ENCODE measurements around the gene MED17.
"Not testable (repeated sequence)": the region's sequence is repeated elsewhere in the genome, so short reads cannot be mapped to it uniquely, and the experiment has no call there.

The MED17 gene

DNA sequence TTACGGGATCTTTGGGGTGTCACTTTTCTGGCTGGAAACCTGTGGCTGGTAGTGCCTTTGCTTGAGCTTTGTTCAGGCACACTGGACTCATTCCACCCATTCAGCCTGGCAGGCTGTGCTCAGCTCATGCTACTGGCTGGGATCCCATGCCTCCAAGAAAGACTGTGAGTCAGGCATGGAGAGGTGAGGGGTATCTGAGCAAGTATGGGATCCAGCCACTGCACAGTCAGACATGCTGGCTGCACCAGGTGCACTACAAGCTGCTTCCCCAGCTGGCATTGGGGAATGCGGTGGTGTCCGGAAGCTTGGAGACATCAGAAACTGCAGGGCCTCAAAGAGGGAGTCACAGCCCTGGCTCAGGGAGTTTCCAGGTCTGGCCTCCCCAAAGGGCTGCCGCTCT, 12.0 kb upstream of the MED17 start:
- Mint-ChIP-seq H3K27me3 (no peaks in the 10 kb centered on the region), H3K36me3 (no peaks in the 10 kb centered on the region), H3K27ac (no peak overlapping the region), H3K4me1 (no peaks in the 10 kb centered on the region), H3K9me3 (peaks cover 12% of the 10 kb centered on the region), H3K4me3 (no peak overlapping the region)
- CTCF ChIA-PET, result no interaction called here
- DNase-seq, result no peak

DNA sequence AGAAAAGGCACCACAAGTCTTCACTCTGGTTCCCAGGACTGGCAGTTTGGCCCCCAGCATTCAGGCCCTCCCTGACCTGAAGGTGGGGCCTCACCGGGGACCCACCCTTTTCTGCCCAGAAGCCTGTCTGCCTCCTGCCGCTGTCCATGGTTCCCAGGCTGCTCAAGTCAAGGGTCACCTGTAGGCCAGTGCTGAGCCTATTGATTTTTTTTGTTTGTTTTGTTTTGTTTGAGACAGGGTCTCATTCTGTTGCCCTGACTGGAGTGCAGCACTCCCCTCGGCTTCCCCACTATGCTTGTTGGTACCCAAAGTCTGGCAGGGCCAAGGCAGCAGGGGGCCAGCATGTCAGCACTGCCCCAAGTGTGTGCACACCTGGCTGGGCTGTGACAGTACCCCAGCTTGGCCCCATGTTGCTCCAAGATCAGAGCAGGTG, 11.0 kb upstream of the MED17 start:
- Mint-ChIP-seq H3K9me3 (peaks cover 8% of the 10 kb centered on the region), H3K4me1 (no peaks in the 10 kb centered on the region), H3K36me3 (no peaks in the 10 kb centered on the region), H3K27me3 (no peaks in the 10 kb centered on the region), H3K27ac (no peak overlapping the region), H3K4me3 (no peak overlapping the region)
- CTCF ChIA-PET, result no interaction called here
- DNase-seq, result no peak

DNA sequence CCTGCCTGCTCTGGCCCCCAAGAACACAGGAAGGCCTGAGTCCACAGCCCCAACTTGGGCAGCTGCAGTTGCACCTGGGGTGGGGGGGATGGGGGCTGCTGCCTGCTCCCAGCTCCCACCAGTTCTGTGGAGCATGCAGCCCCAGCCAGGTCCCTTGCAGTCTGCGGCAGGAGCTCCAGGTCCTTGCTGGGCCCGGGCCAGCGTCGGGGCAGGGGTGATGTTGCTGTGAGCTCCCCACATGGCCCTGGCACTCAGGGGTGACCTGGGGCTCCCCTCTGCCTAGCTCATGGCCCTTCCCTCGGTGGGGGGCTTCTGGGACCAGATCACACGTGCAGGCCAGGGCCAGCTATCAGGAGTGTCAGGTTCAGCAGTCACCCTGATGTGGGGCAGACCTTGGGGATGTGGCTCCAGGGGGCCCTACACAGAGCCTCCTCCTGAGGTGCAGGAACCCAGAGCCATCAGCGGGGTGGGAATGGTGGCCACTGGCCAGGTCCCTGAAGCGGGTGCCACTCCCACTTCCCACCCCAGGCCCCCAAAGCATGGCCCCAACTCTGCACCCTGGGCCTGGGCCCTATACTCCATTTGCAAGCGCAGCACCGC, 10.4 kb upstream of the MED17 start:
- Mint-ChIP-seq H3K9me3 (peaks cover 12% of the 10 kb centered on the region), H3K4me1 (no peaks in the 10 kb centered on the region), H3K27me3 (no peaks in the 10 kb centered on the region), H3K36me3 (no peaks in the 10 kb centered on the region), H3K4me3 (no peak overlapping the region), H3K27ac (no peak overlapping the region)
- no peak for DNase-seq
- CTCF ChIA-PET, result no interaction called here

DNA sequence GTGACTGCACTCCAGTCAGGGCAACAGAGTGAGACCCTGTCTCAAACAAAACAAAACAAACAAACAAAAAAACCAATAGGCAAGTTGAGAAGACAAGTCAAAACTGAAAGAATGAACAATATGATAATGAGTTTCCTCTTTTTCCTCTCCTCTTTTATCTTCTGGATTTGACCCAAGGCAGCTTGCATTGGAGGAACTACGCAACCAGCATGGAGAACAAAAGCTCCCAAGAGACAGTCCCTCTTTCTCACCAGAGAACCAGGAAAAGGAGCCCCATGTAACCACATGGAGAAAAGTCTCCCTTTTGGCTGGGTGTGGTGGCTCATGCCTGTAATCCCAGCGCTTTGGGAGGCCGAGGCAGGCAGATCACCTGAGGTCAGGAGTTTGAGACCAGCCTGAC, 9.5 kb upstream of the MED17 start:
- H3K27me3 Mint-ChIP-seq, H3K4me3 Mint-ChIP-seq, H3K27ac Mint-ChIP-seq, H3K36me3 Mint-ChIP-seq, DNase-seq, CTCF ChIA-PET, H3K4me1 Mint-ChIP-seq: not testable (repeated sequence)
- peaks cover 14% of the 10 kb centered on the region for H3K9me3 Mint-ChIP-seq

DNA sequence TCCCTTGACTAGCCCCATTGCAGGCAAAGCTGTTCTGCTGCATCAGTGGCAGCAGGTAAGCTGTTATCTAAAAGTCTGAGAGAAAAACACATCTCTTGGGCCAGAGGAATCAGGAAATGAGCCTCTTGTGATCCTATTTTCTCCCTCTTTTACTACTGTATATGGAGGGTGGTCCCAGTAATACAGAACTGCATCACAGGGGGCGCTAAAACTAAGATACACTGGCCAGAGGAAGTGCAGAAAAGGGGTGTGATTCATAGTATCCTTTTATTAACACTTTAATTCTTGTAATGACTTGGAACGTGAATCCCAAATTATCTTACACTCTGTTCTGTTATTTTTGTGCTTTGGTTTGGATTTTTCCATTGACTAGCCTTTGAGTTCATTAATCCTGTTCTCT, 8.8 kb upstream of the MED17 start:
- peaks cover 14% of the 10 kb centered on the region for H3K9me3 Mint-ChIP-seq
- no peaks in the 10 kb centered on the region for H3K4me1 Mint-ChIP-seq
- no peak overlapping the region for H3K4me3 Mint-ChIP-seq
- no peak for DNase-seq
- peaks cover 4% of the 10 kb centered on the region for H3K36me3 Mint-ChIP-seq
- no peaks in the 10 kb centered on the region for H3K27me3 Mint-ChIP-seq
- CTCF ChIA-PET, result no interaction called here
- H3K27ac Mint-ChIP-seq, result no peak overlapping the region

DNA sequence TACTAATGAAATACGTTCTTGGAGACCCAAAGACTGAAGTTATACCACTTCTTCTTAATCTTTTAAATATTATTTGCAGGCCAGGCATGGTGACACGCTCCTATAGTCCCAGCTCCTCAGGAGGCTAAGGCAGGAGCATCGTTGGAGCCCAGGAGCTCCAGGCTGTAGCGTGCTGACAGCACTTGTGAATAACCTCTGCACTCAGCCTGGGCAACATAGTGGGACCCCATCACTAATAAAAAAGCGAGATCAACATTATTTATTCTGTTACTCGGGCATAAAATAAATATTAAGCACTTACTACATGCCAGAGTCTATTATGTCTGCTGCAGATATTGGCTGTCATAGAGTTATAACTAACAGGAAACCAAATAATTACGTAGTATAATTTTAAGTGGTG, 720 bp upstream of the MED17 start:
- DNase-seq, result no peak
- H3K27ac Mint-ChIP-seq, result peak overlapping the region; percentile 96
- CTCF ChIA-PET, result interaction anchor here (3.6 kb wide), 1 partner anchor 42 kb away, joined by 21 read pairs; the partner anchor contains the start of genes C11orf54 and TAF1D
- peaks cover 31% of the 10 kb centered on the region for H3K36me3 Mint-ChIP-seq
- H3K9me3 Mint-ChIP-seq, result peaks cover 4% of the 10 kb centered on the region
- H3K27me3 Mint-ChIP-seq, result no peaks in the 10 kb centered on the region
- peak overlapping the region; percentile 95 for H3K4me3 Mint-ChIP-seq
- peaks cover 49% of the 10 kb centered on the region for H3K4me1 Mint-ChIP-seq

DNA sequence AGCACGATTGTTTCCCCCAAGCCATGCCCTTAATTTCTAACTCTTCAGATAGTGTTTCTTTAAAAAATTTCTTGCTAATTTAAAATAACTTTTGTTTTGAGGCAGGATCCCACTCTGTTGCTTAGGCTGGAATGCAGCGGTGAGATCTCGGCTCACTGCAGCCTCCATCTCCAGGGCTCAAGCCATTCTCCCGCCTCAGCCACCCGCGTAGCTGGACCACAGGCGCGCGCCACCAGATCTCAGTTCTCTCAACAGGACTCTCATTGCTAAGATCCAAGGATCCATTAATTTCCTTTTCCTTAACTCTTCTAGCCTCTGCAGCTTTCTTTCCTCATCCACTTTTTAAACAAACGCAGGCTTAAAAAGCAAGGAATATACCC, 327 bp upstream of the MED17 start:
- Mint-ChIP-seq H3K9me3 (peaks cover 1% of the 10 kb centered on the region), H3K4me1 (peaks cover 51% of the 10 kb centered on the region), H3K27ac (peak overlapping the region; percentile 96), H3K4me3 (peak overlapping the region; percentile 95), H3K27me3 (no peaks in the 10 kb centered on the region), H3K36me3 (peaks cover 33% of the 10 kb centered on the region)
- CTCF ChIA-PET, result interaction anchor here (1.0 to 3.6 kb wide), 2 partner anchors 42 to 549 kb away, joined by 3 to 21 read pairs; partner anchors contain the start of genes C11orf54 and TAF1D
- DNase-seq, result no peak

DNA sequence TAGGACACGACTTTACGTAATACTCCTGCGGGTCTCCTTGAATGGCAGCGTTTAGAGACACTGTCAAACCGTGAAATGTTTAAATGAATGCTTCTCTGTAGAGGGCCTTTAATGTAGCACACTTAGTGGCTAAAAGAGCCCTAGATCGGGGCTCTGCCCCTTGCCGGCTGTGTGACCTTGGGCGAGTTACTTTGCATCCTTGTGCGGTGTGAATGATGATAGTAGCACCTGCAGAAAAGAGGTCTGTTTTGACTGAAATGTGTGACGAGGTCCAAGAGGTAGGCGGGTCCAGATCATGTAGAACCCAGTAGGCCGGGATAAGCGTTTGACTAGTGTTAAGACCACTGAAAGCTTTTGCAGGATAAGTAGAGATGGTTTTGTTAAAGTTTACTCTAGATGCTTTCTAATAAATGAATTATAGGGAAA, 866 bp downstream of the MED17 start:
- DNase-seq, result no peak
- H3K27me3 Mint-ChIP-seq, result no peaks in the 10 kb centered on the region
- H3K4me3 Mint-ChIP-seq, result peak overlapping the region; percentile 95
- H3K4me1 Mint-ChIP-seq, result peaks cover 52% of the 10 kb centered on the region
- peaks cover 39% of the 10 kb centered on the region for H3K36me3 Mint-ChIP-seq
- CTCF ChIA-PET, result no interaction called here
- H3K27ac Mint-ChIP-seq, result peak overlapping the region; percentile 96
- H3K9me3 Mint-ChIP-seq, result no peaks in the 10 kb centered on the region

DNA sequence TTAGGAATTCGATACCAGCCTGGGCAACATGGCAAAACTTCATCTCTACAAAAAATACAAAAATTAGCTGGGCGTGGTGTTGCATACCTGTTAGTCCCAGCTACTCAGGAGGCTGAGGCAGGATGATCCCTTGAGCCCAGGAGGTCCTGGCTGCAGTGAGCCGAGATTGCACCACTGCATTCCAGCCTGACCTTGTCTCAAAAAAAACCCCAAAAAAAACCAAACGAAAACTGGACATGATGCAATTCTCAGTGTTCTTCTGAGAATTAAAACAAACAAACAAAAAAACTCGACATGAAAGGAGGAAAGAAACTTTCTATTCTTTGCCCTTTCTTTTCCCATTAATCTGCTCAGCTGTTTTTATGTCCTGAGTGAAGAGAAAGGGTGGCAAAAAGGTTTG, 7.4 kb downstream of the MED17 start:
- Mint-ChIP-seq H3K27ac (peak overlapping the region; percentile 37), H3K4me3 (no peak overlapping the region), H3K9me3 (no peaks in the 10 kb centered on the region), H3K4me1 (peaks cover 20% of the 10 kb centered on the region), H3K36me3 (peaks cover 61% of the 10 kb centered on the region), H3K27me3 (no peaks in the 10 kb centered on the region)
- no peak for DNase-seq
- CTCF ChIA-PET, result no interaction called here

DNA sequence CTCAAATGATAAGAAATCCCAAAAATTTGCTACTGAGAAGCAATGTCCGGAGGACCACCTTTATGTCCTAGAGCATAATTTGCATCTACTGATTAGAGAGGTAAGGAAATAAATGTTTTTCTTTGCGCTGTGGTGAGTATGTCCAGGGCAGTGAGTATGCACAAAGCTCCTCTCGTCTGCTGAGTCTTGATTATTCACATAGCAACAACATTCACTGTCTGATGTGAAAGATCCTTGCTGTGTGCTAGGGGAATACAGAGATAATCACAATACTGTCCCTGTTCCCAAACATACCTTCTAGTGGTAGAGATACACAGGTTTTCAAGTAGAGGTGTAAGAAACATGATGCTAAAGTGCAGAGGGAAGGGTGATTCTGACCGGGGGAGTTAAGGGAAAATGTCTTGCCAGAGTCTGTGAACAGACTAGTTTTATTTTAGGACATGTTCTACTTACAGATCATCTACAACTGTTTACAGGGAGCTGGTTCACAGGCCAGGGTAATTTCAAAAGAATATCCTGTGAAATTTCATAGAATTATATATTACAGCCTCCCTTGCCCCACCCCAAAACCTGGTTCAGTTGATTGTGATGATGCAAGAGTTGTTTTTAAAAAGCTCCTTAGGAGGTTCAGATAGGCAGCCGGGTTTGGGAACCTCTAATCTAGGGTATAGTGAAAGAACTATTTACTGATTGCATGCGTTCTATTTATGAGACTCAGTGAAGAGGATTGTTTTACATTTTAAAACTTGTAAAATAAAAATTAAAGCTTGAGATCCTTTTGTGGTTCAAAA, 12.6 kb downstream of the MED17 start:
- H3K27ac Mint-ChIP-seq, result no peak overlapping the region
- peaks cover 2% of the 10 kb centered on the region for H3K4me1 Mint-ChIP-seq
- no peak for DNase-seq
- no peaks in the 10 kb centered on the region for H3K9me3 Mint-ChIP-seq
- no peaks in the 10 kb centered on the region for H3K27me3 Mint-ChIP-seq
- CTCF ChIA-PET, result no interaction called here
- H3K36me3 Mint-ChIP-seq, result peaks cover 53% of the 10 kb centered on the region
- no peak overlapping the region for H3K4me3 Mint-ChIP-seq

DNA sequence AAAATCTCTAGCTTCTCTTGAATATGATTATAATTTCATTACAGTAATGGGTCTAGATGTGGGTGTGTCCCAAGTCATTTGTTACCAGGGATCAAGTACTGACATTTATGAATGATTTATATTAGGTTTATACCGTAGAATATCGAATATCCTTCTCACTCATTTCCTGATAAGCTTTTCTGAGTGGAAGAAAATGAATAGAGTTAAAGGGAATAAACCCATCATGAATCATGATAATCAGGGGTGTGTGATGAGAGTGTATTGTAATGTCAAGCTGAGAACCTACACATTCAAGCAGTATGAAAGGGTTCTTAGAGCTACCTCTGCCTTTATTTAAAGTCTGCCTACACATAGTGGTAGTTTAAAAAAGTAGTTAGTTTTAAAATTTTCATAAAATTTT, 17.3 kb downstream of the MED17 start:
- Mint-ChIP-seq H3K36me3 (peaks cover 53% of the 10 kb centered on the region), H3K4me3 (no peak overlapping the region), H3K9me3 (no peaks in the 10 kb centered on the region), H3K27me3 (no peaks in the 10 kb centered on the region), H3K4me1 (peaks cover 2% of the 10 kb centered on the region), H3K27ac (no peak overlapping the region)
- CTCF ChIA-PET, result interaction anchor here (0.7 kb wide), 1 partner anchor 460 kb away, joined by 3 read pairs; no protein-coding TSS in a partner anchor
- DNase-seq, result no peak

DNA sequence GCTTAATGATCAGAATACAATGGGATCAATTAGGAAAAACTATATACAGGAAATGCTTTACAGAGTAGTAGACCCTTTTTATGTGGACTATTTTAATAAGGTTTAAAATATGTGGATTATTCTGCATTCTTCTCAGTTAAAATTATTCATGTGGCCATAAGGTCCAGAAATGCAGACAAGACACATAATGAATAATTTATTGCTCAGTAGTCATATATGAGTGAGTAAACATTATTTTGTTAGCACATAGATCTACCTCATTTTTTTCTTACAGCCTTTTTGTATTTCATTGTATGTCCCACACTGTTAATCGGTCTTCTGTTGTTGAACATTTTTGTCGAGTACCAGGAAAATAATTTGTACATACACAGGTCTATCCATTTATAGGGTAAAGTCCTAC, 20.8 kb downstream of the MED17 start:
- Mint-ChIP-seq H3K4me3 (no peak overlapping the region), H3K27ac (no peak overlapping the region), H3K4me1 (no peaks in the 10 kb centered on the region), H3K9me3 (no peaks in the 10 kb centered on the region), H3K36me3 (peaks cover 58% of the 10 kb centered on the region), H3K27me3 (no peaks in the 10 kb centered on the region)
- CTCF ChIA-PET, result no interaction called here
- DNase-seq, result no peak

DNA sequence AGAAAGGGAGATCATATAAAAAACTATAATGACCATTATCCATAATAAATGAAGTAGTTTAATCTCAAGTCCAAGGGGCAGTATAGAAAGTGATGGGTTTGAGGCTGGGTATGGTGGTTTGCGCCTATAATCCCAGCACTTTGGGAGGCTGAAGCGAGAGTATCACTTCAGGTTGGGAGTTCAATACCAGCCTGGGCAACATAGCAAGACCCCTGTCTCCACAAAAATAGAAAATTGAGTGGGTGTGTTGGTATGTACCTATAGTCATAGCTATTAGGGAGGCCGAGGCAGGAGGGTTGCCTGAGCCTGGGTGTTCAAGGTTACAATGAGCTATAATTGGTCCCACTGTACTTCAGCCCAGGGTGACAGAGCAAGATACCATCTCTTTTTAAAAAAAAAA, 23.9 kb downstream of the MED17 start:
- peaks cover 62% of the 10 kb centered on the region for H3K36me3 Mint-ChIP-seq
- no peaks in the 10 kb centered on the region for H3K27me3 Mint-ChIP-seq
- CTCF ChIA-PET, result no interaction called here
- no peaks in the 10 kb centered on the region for H3K4me1 Mint-ChIP-seq
- no peak for DNase-seq
- no peak overlapping the region for H3K27ac Mint-ChIP-seq
- H3K9me3 Mint-ChIP-seq, result no peaks in the 10 kb centered on the region
- H3K4me3 Mint-ChIP-seq, result no peak overlapping the region

DNA sequence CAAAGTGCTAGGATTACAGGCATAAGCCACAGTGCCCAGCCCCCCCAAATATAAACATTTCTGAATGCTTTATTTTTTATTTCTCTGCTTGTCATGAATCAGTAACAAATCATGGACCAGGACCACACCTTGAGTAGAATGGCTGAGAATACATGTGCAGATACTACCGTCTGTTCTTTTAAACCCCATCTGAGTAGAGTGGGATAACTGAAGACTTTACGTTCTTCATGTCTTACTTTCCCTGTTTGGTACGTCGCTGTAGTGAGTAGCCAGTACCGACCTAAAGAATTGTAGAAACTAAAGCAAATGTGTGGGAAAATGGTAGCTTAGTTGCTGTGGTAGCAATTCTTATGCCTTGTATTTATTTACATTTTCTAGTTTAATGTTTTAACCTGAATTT, 29.9 kb downstream of the MED17 start:
- CTCF ChIA-PET, result no interaction called here
- H3K27me3 Mint-ChIP-seq, result no peaks in the 10 kb centered on the region
- H3K4me1 Mint-ChIP-seq, result no peaks in the 10 kb centered on the region
- no peak for DNase-seq
- peaks cover 45% of the 10 kb centered on the region for H3K36me3 Mint-ChIP-seq
- H3K27ac Mint-ChIP-seq, result no peak overlapping the region
- H3K4me3 Mint-ChIP-seq, result no peak overlapping the region
- H3K9me3 Mint-ChIP-seq, result no peaks in the 10 kb centered on the region

DNA sequence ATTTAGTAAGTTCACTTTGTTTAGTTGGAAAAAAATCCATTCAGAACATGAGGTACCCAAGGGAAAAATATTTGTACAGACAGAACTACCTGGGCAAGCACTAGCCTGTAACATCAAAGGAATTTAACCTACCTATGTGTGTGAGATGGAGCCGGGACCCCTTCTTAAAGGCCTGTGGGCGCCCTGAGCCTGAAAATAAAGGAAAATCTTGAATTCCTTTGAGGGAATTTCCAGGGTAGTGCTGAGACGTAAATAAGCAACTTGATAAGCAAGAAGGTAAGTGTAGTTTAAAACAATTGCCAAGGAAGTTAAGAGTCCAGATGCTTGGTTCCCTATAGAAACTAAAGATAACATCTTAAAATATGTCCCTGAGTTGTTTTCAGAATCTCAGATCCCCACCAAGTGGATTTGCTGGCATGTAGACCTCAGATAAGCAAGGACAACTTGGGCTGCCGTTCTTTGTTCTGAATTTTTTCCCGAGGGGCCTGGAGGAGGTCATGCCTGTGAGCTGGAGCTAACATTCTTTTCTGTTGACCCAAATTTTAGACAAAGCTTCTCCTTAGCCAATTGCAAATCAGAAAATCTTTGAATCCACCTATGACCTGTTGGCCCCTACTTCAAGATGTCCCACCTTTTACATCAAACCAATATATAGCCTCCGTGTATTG, 31.0 kb downstream of the MED17 start:
- CTCF ChIA-PET, result no interaction called here
- Mint-ChIP-seq H3K9me3 (no peaks in the 10 kb centered on the region), H3K27ac (no peak overlapping the region), H3K36me3 (peaks cover 39% of the 10 kb centered on the region), H3K4me1 (no peaks in the 10 kb centered on the region), H3K4me3 (no peak overlapping the region), H3K27me3 (no peaks in the 10 kb centered on the region)
- DNase-seq, result no peak
